H9 (cell line): Measurements from ENCODE around the gene NTN3. TPM values are rescaled to one million over a fixed set of nuclear protein-coding genes. Genes with fewer than 3 reads are reported as not detected.

ENCODE experiments used
- DNase-seq: peaks from one replicate; pipeline ENCODE4 v3.0.0-alpha.2; 2017
- H2AFZ ChIP-seq: one replicate; pipeline ENCODE4 v1.6.1; 2013; ENCODE audit warnings: mild to moderate bottlenecking, low read length, control low read depth, moderate library complexity
- H2AK5ac ChIP-seq: 2 replicates; pipeline ENCODE4 v1.6.1; 2013; ENCODE audit warnings: low read length, control low read depth, mixed read lengths; ENCODE audit not compliant: insufficient read length
- H2BK120ac ChIP-seq: one replicate; pipeline ENCODE4 v1.6.1; 2013; ENCODE audit warnings: low read depth, mild to moderate bottlenecking, low read length, control low read depth, inconsistent platforms; ENCODE audit not compliant: poor library complexity, severe bottlenecking
- H2BK12ac ChIP-seq: 2 replicates; pipeline ENCODE4 v1.6.1; 2013; ENCODE audit warnings: low read length, control low read depth, mixed read lengths, low read depth; ENCODE audit not compliant: insufficient read length
- H2BK15ac ChIP-seq: 2 replicates; pipeline ENCODE4 v1.6.1; 2013; ENCODE audit warnings: low read depth, low read length, control low read depth
- H2BK20ac ChIP-seq: one replicate; pipeline ENCODE4 v1.6.1; 2013; ENCODE audit warnings: low read depth, mild to moderate bottlenecking, low read length, control low read depth, inconsistent platforms; ENCODE audit not compliant: poor library complexity, severe bottlenecking
- H2BK5ac ChIP-seq: 2 replicates; pipeline ENCODE4 v1.6.1; 2013; ENCODE audit warnings: low read length, control low read depth, mixed read lengths; ENCODE audit not compliant: insufficient read length
- H3K14ac ChIP-seq: 2 replicates; pipeline ENCODE4 v1.6.1; 2013; ENCODE audit warnings: low read length, control low read depth; ENCODE audit not compliant: insufficient read depth
- H3K18ac ChIP-seq: 2 replicates; pipeline ENCODE4 v1.6.1; 2013; ENCODE audit warnings: low read depth, mild to moderate bottlenecking, mixed read lengths, low read length, control low read depth; ENCODE audit not compliant: insufficient read length
- H3K23ac ChIP-seq: 2 replicates; pipeline ENCODE4 v1.6.1; 2013; ENCODE audit warnings: low read length, control low read depth, mixed read lengths, low read depth; ENCODE audit not compliant: insufficient read length
- H3K23me2 ChIP-seq: 2 replicates; pipeline ENCODE4 v1.6.1; 2013; ENCODE audit warnings: low read depth, mild to moderate bottlenecking, mixed read lengths, low read length, control low read depth; ENCODE audit not compliant: insufficient read length, poor library complexity, severe bottlenecking
- H3K27ac ChIP-seq: 2 replicates; pipeline ENCODE4 v1.5.1; 2013; ENCODE audit warnings: low read length, control low read depth, mixed read lengths, low read depth; ENCODE audit not compliant: insufficient read length
- H3K27me3 ChIP-seq: 2 replicates; pipeline ENCODE4 v1.6.1; 2013; ENCODE audit warnings: low read length, control low read depth, inconsistent platforms; ENCODE audit not compliant: insufficient read depth
- H3K4ac ChIP-seq: 2 replicates; pipeline ENCODE4 v1.6.1; 2013; ENCODE audit warnings: low read depth, mild to moderate bottlenecking, control low read depth, inconsistent platforms, low read length, moderate library complexity
- H3K4me1 ChIP-seq: 2 replicates; pipeline ENCODE4 v1.6.1; 2013; ENCODE audit warnings: low read length, control low read depth, inconsistent platforms; ENCODE audit not compliant: insufficient read depth
- H3K4me2 ChIP-seq: 2 replicates; pipeline ENCODE4 v1.6.1; 2013; ENCODE audit warnings: low read length, control low read depth, mixed read lengths; ENCODE audit not compliant: insufficient read length, insufficient read depth
- H3K56ac ChIP-seq: 2 replicates; pipeline ENCODE4 v1.6.1; 2013; ENCODE audit warnings: low read depth, mild to moderate bottlenecking, mixed read lengths, low read length, control low read depth; ENCODE audit not compliant: insufficient read length
- H3K79me1 ChIP-seq: 2 replicates; pipeline ENCODE4 v1.6.1; 2013; ENCODE audit warnings: low read depth, mild to moderate bottlenecking, moderate library complexity, low read length, control low read depth, inconsistent platforms; ENCODE audit not compliant: insufficient read depth, poor library complexity, severe bottlenecking
- H3K79me2 ChIP-seq: 2 replicates; pipeline ENCODE4 v1.6.1; 2013; ENCODE audit warnings: low read length, control low read depth, inconsistent platforms; ENCODE audit not compliant: insufficient read depth
- H3K9ac ChIP-seq: 2 replicates; pipeline ENCODE4 v1.6.1; 2013; ENCODE audit warnings: low read length, control low read depth, mixed read lengths; ENCODE audit not compliant: insufficient read length; ENCODE audit errors: extremely low read depth
- H3K9me3 ChIP-seq: one replicate; pipeline ENCODE4 v1.6.1; 2013; ENCODE audit warnings: low read depth, low read length, inconsistent platforms; ENCODE audit not compliant: control insufficient read depth
- H3T11ph ChIP-seq: one replicate; pipeline ENCODE4 v1.6.1; 2013; ENCODE audit warnings: mild to moderate bottlenecking, low read length, control low read depth, inconsistent platforms
- H4K20me1 ChIP-seq: one replicate; pipeline ENCODE4 v1.6.1; 2013; ENCODE audit not compliant: control insufficient read depth, insufficient read length, insufficient read depth
- H4K5ac ChIP-seq: 2 replicates; pipeline ENCODE4 v1.6.1; 2013; ENCODE audit warnings: low read depth, mild to moderate bottlenecking, mixed read lengths, low read length, control low read depth; ENCODE audit not compliant: insufficient read length
- H4K8ac ChIP-seq: replicated peaks from 2 replicates; pipeline ENCODE4 v1.6.1; 2013; ENCODE audit warnings: low read length, control low read depth, mixed read lengths, low read depth; ENCODE audit not compliant: insufficient read length
- H4K91ac ChIP-seq: 2 replicates; pipeline ENCODE4 v1.6.1; 2013; ENCODE audit warnings: low read depth, mild to moderate bottlenecking, moderate library complexity, mixed read lengths, low read length, control low read depth; ENCODE audit not compliant: insufficient read length
- H3K27ac Mint-ChIP-seq, 3 experiments: 2 replicates in 2 of 3; 3 replicates in 1 of 3; pipeline ENCODE4 v1.8.0; 2020 to 2021; ENCODE audit warnings: mixed read lengths in 3 of 3, mild to moderate bottlenecking in 1 of 3, moderate library complexity in 1 of 3
- H3K27me3 Mint-ChIP-seq: 2 replicates; pipeline ENCODE4 v1.8.0; 2021; ENCODE audit warnings: low read depth, mild to moderate bottlenecking, moderate library complexity, mixed read lengths
- H3K36me3 Mint-ChIP-seq, 3 experiments: 2 replicates in 2 of 3; 3 replicates in 1 of 3; pipeline ENCODE4 v1.8.0; 2020 to 2021; ENCODE audit warnings: low read depth in 3 of 3, mixed read lengths in 3 of 3; ENCODE audit not compliant: insufficient read depth in 1 of 3
- H3K4me1 Mint-ChIP-seq, 2 experiments: 2 replicates each; pipeline ENCODE4 v1.8.0; 2020; ENCODE audit warnings: mixed read lengths in 2 of 2
- H3K4me3 Mint-ChIP-seq, 2 experiments: 2 replicates in 1 of 2; 3 replicates in 1 of 2; pipeline ENCODE4 v1.8.0; 2020 to 2021; ENCODE audit warnings: mild to moderate bottlenecking in 2 of 2, mixed read lengths in 2 of 2, moderate library complexity in 1 of 2
- H3K9me3 Mint-ChIP-seq, 2 experiments: 2 replicates in 1 of 2; 3 replicates in 1 of 2; pipeline ENCODE4 v1.8.0; 2020; ENCODE audit warnings: mild to moderate bottlenecking in 2 of 2, mixed read lengths in 2 of 2, moderate library complexity in 1 of 2
- CTCF ChIP-seq: fragments of 200-600 bp; sonication (generic); conservative IDR thresholded peaks from 3 replicates; pipeline ENCODE4 v1.8.0; 2021; ENCODE audit warnings: antibody characterized with exemption, mild to moderate bottlenecking
- WGBS: extraction: QIAGEN DNeasy Blood & Tissue Kit; methylation state at CpG from one replicate; pipeline ENCODE4 v1.1.7; 2013; ENCODE audit warnings: missing lambda C conversion rate, low lambda C conversion rate, mixed read lengths; ENCODE audit not compliant: insufficient read length; ENCODE audit errors: extremely low coverage; 5-methylcytosine and 5-hydroxymethylcytosine counted together
- total RNA-seq: library from RNA; stranded (reverse); gene quantifications from 2 replicates; pipeline ENCODE4 v1.2.1, GENCODE V29; 2021

The NTN3 gene
- total RNA-seq, 1 experiment from 2014 or later = 1.3 TPM

DNA sequence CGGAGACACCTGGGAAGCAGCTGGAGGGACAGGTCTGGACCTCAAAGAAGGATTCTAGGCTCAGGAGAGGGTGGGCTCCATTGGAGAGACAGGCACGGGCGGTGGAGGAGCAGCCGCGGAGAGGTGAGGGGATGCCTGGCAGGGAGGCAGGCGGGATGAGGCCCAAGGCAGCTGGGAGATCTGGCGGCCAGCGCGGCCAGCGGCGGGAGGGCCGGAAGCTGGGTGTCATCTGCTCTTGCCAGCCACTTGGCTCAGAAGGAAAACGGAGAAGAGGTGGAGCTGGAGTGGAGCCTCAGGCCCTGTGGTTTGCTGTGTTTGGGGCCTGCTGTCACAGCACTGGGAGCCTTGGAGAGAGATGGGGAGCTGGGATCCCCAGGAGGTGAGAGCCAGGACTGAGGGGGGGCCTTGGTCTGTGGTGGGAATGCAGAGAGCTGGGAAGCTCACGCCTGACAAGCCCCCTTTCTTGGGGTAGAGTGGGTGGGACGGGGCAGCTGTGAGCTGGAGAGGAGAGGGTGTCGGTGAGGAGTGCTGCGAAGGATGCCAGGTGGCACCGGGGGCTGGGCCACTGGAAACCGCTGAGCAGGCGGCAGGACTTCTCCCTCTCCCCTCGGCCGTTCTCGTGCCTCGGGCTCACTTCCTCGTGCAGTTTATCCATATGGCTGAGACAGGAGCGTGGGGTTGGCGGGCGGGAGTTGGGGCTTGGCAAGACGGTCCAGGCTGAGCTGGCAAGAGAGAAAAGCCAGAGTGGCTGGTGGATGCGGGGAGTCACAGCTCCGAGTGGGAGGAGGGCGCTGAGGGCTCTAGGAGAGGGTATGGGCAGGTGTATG is 11.8 kb downstream of the NTN3 start:
- no peaks in the 10 kb centered on the region for H3K23me2 ChIP-seq
- Mint-ChIP-seq H3K4me3 (0 out of 5 replicates have a peak overlapping the region, but pooled peaks of 1 of the 2 experiments have one; percentile 8), H3K27me3 (peaks cover under 1% of the 10 kb centered on the region; the same call in 1 of the 2 replicates), H3K36me3 (no peaks in the 10 kb centered on the region), H3K9me3 (no peaks in the 10 kb centered on the region), H3K4me1 (peaks cover 11 to 15% of the 10 kb centered on the region in 2 experiments), H3K27ac (no peak overlapping the region; a peak in 1 of 7 replicates)
- no peak overlapping the region for H2AFZ ChIP-seq
- no peak overlapping the region for H3K9ac ChIP-seq
- H3K79me2 ChIP-seq = no peaks in the 10 kb centered on the region; the same call in 1 of the 2 replicates
- no peak overlapping the region for H3K56ac ChIP-seq
- H2BK120ac ChIP-seq = no peak overlapping the region
- no peak overlapping the region for H3K23ac ChIP-seq
- no peak overlapping the region for H2BK12ac ChIP-seq
- no peak overlapping the region for H3K27ac ChIP-seq
- no peaks in the 10 kb centered on the region for H3K4me1 ChIP-seq
- H4K5ac ChIP-seq = no peak overlapping the region
- H2BK5ac ChIP-seq = no peak overlapping the region
- H3T11ph ChIP-seq = no peak overlapping the region
- H3K14ac ChIP-seq = no peak overlapping the region
- H4K91ac ChIP-seq = no peak overlapping the region
- peaks cover 4% of the 10 kb centered on the region for H4K20me1 ChIP-seq
- H3K79me1 ChIP-seq = no peaks in the 10 kb centered on the region
- no peak overlapping the region for H4K8ac ChIP-seq
- H3K4ac ChIP-seq = no peak overlapping the region
- H2BK20ac ChIP-seq = no peak overlapping the region
- H3K18ac ChIP-seq = no peak overlapping the region
- H2AK5ac ChIP-seq = no peak overlapping the region
- H2BK15ac ChIP-seq = no peak overlapping the region
- H3K9me3 ChIP-seq = no peaks in the 10 kb centered on the region
- no peak overlapping the region for H3K4me2 ChIP-seq
- no peaks in the 10 kb centered on the region for H3K27me3 ChIP-seq
- no CpG with 5 or more reads among the region's 32 CpGs for WGBS
- no peak for TF ChIP-seq CTCF
- no peak for DNase-seq
